ENCODE measurements around the gene ZNF516. TPM values are rescaled to one million over a fixed set of nuclear protein-coding genes. Genes with fewer than 3 reads are reported as not detected.

The ZNF516 gene
- polyA plus RNA-seq, 1 experiment = 11.3 TPM

DNA sequence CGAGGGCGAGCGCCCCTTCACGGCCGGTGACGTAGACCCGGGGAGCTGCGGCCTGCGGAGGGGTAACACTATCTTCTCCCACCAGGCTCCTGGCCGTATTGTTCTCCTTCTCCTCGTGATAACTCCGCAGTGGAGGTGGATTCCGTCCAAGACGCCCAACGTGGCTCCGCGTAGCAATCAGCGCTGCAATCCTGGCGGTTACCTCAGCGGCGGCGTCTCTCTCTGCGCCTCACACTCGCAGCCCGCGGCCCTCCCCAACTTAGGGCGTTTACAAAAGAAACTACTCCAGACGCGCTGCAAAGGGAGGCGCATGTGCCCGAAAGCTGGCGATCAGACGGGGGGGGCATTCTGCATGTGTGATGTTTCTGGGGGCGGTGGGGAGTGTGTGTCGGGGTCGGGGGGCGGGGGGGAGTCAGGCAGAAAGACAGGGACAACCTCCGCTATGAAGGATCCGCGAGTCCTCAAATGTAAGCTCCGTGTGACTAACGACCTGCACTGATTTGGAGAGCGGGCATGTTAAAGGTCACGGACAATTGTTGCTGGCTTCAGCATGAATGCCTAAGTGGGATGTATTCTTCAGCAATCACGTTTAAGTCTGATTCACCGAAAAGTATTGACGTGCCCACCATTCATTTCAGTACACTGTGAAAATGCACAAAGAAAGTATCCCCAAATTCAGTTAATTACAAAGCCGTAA lies 1.3 kb upstream of the ZNF516 start:
- Histone ChIP-seq H3K4me3 (ENCODE audit: low read depth, low read length) (peak overlapping the region; percentile 83), H3K27me3 (ENCODE audit: control insufficient read depth, insufficient read depth, low read length) (no peaks in the 10 kb centered on the region; the same call in 1 of the 2 replicates), H3K36me3 (ENCODE audit: control insufficient read depth, insufficient read depth, low read length) (no peaks in the 10 kb centered on the region)
- no peak for DNase-seq (ENCODE audit: low read depth)
- no peak for TF ChIP-seq CTCF (IDR thresholded peaks at IDR 0.05; ENCODE audit: insufficient read depth, low read depth, low read length)
- CTCF ChIA-PET = interaction anchor here (0.7 kb wide), 1 partner anchor 32 kb away, joined by 3 read pairs; no protein-coding TSS in a partner anchor
- POLR2A ChIA-PET = interaction anchor here (0.6 kb wide), 1 partner anchor 9 kb away, joined by 3 read pairs; no protein-coding TSS in a partner anchor

DNA sequence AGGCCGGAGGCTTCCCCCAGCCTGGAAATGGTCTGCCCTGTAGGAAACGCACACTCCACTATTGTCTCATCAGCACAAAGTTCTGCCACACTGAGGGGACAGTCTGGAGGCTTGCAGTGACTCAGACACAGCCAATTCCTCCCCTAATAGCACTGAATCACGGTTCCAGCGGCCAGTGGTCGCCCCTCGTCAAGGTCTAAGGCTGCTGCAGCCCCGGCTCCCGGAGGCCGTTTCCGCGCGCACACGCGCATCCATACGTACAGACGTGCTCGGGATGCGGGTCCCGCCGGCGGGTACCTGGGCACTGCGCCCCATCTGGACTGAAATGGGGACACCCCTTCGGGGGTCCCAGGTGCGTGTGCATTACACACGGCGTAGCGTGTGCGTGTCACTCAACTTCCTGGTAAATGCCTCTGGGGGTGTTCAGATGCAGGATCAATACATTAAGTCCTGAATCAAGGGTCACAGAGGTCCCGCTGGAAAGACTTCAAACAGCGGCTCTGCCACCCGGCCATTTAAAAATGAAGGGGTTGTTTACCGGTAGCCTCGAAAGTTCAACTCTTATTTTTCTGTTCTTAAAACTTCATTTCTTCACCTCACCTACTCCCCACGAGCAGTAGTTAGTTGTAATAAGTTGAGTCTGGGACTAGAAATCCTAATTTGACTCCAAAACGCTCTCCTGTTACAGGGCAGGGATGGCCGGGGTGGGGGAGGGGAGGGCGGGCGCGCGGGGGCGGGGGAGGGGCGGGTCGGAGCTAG lies 572 bp upstream of the ZNF516 start:
- no peak for TF ChIP-seq CTCF (IDR thresholded peaks at IDR 0.05; ENCODE audit: insufficient read depth, low read depth, low read length)
- peak overlapping the region; percentile 83 for H3K4me3 ChIP-seq (ENCODE audit: low read depth, low read length)
- no peak for DNase-seq (ENCODE audit: low read depth)
- ChIA-PET CTCF (interaction anchor here (0.7 kb wide), 1 partner anchor 33 kb away, joined by 3 read pairs; no protein-coding TSS in a partner anchor), POLR2A (interaction anchor here (0.6 kb wide), 1 partner anchor 10 kb away, joined by 3 read pairs; no protein-coding TSS in a partner anchor)
- no peaks in the 10 kb centered on the region for H3K36me3 ChIP-seq (ENCODE audit: control insufficient read depth, insufficient read depth, low read length)
- H3K27me3 ChIP-seq (ENCODE audit: control insufficient read depth, insufficient read depth, low read length) = no peaks in the 10 kb centered on the region; the same call in 1 of the 2 replicates

DNA sequence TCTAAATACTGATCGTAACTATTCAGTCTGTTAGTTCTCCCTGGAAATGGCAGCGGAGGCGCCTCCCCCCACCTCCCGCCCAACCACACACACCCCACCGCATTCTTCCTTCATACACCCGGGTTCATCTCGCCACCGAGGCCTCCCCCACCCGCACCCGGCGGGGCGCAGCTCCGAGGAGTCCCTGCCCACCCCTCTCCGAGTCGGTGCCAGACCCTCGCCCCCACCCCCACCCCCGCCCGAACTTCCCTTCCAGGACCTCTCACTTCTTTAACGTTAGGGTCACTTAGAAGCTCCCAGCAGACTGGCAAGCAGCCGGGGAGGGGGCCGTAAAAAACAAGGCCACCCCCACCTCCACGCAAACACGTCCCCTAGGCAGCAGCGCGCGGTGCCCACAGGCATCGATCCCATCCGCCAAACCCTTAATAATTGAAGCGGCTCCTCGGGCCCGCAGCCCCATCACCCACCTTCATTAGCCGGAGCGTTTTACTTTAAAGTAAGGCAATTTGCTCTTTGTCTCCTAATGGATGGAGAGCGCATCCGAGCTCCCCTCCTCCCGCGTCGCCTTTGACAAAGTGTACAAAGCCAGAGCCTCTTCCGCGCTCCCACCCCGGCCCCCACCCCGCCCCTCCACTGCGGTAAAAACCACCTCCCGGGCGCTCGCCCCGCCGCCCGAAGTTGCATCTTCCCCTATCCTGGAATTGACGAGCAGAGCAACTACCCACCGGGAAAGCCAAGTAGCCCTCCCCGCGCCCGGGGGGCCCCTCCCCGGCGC lies 624 bp downstream of the ZNF516 start:
- ChIA-PET POLR2A (interaction anchor here (0.5 kb wide), 1 partner anchor 36 kb away, joined by 5 read pairs; no protein-coding TSS in a partner anchor), CTCF (interaction anchor here (0.5 to 1.7 kb wide), 4 partner anchors 95 to 241 kb away, joined by 3 to 5 read pairs (median 4); no protein-coding TSS in a partner anchor)
- H3K4me3 ChIP-seq (ENCODE audit: low read depth, low read length) = peak overlapping the region; percentile 83
- no peak for TF ChIP-seq CTCF (IDR thresholded peaks at IDR 0.05; ENCODE audit: insufficient read depth, low read depth, low read length)
- no peaks in the 10 kb centered on the region for H3K36me3 ChIP-seq (ENCODE audit: control insufficient read depth, insufficient read depth, low read length)
- DNase-seq (ENCODE audit: low read depth) = no peak
- no peaks in the 10 kb centered on the region; the same call in 1 of the 2 replicates for H3K27me3 ChIP-seq (ENCODE audit: control insufficient read depth, insufficient read depth, low read length)

GRCh38 chr18:76493213-76494161 lies 1.6 kb downstream of the ZNF516 start:
- ChIA-PET POLR2A (interaction anchor here (0.6 to 1.0 kb wide), 3 partner anchors 12 to 40 kb away, joined by 3 to 4 read pairs (median 4); no protein-coding TSS in a partner anchor), CTCF (interaction anchor here (0.5 to 1.7 kb wide), 5 partner anchors 49 to 242 kb away, joined by 3 to 5 read pairs (median 4); no protein-coding TSS in a partner anchor)
- Histone ChIP-seq H3K27me3 (ENCODE audit: control insufficient read depth, insufficient read depth, low read length) (no peaks in the 10 kb centered on the region; the same call in 1 of the 2 replicates), H3K36me3 (ENCODE audit: control insufficient read depth, insufficient read depth, low read length) (no peaks in the 10 kb centered on the region), H3K4me3 (ENCODE audit: low read depth, low read length) (peak overlapping the region; percentile 83)
- no peak for TF ChIP-seq CTCF (IDR thresholded peaks at IDR 0.05; ENCODE audit: insufficient read depth, low read depth, low read length)
- DNase-seq (ENCODE audit: low read depth) = no peak

All from BJ (cell line).